NCI-H524 treated with DMSO at 0.1 percent for 48 hours (cell line): Measurements from ENCODE around the gene FAM193A.
"Not testable (repeated sequence)": the region's sequence is repeated elsewhere in the genome, so short reads cannot be mapped to it uniquely, and the experiment has no call there.

ENCODE experiments used
- DNase-seq: peaks from one replicate; lab custom pipeline; 2025; lab: John Stamatoyannopoulos, UW

The FAM193A gene

GRCh38 chr4:2618729-2619128 is 82.3 kb downstream of the FAM193A start:
- DNase-seq, result not testable (repeated sequence)

- DNase-seq, result no peak
Observed at GRCh38 chr4:2619459-2619858, 83.0 kb downstream of the FAM193A start.

- no peak for DNase-seq
Observed at GRCh38 chr4:2621419-2621818, 85.0 kb downstream of the FAM193A start.

GRCh38 chr4:2623442-2623841 is 87.0 kb downstream of the FAM193A start:
- DNase-seq, result no peak

- DNase-seq, result no peak
Observed at GRCh38 chr4:2624782-2625530, 88.5 kb downstream of the FAM193A start.

GRCh38 chr4:2626231-2626630 is 89.8 kb downstream of the FAM193A start:
- no peak for DNase-seq

GRCh38 chr4:2630556-2631273 is 94.3 kb downstream of the FAM193A start:
- DNase-seq, result peak; percentile 19

- no peak for DNase-seq
Observed at GRCh38 chr4:2634014-2634413, 97.6 kb downstream of the FAM193A start.

- no peak for DNase-seq
Observed at GRCh38 chr4:2636331-2636730, 99.9 kb downstream of the FAM193A start.

GRCh38 chr4:2636994-2637393 is 100.5 kb downstream of the FAM193A start:
- DNase-seq, result not testable (repeated sequence)

- DNase-seq, result no peak
Observed at GRCh38 chr4:2637956-2638552, 101.6 kb downstream of the FAM193A start.

- no peak for DNase-seq
Observed at GRCh38 chr4:2638730-2639129, 102.3 kb downstream of the FAM193A start.

- no peak for DNase-seq
Observed at GRCh38 chr4:2642968-2643367, 106.5 kb downstream of the FAM193A start.

GRCh38 chr4:2643555-2643954 is 107.1 kb downstream of the FAM193A start:
- DNase-seq, result no peak

- DNase-seq, result no peak
Observed at GRCh38 chr4:2646396-2647149, 110.1 kb downstream of the FAM193A start.

- no peak for DNase-seq
Observed at GRCh38 chr4:2647403-2648158, 111.1 kb downstream of the FAM193A start.

GRCh38 chr4:2648159-2648814 is 111.8 kb downstream of the FAM193A start:
- DNase-seq, result no peak

- no peak for DNase-seq
Observed at GRCh38 chr4:2649604-2650114, 113.2 kb downstream of the FAM193A start.

- DNase-seq, result no peak
Observed at GRCh38 chr4:2650276-2650675, 113.8 kb downstream of the FAM193A start.

- no peak for DNase-seq
Observed at GRCh38 chr4:2651546-2651945, 115.1 kb downstream of the FAM193A start.

- no peak for DNase-seq
Observed at GRCh38 chr4:2651998-2652397, 115.6 kb downstream of the FAM193A start.
